ENCODE measurements around the gene LCP2. TPM values are rescaled to one million over a fixed set of nuclear protein-coding genes. Genes with fewer than 3 reads are reported as not detected.

The LCP2 gene
- total and polyA plus RNA-seq, 2 donors (not counting 1 experiment from before 2014, with no cell fraction given), result 11.7 to 13.9 TPM

DNA sequence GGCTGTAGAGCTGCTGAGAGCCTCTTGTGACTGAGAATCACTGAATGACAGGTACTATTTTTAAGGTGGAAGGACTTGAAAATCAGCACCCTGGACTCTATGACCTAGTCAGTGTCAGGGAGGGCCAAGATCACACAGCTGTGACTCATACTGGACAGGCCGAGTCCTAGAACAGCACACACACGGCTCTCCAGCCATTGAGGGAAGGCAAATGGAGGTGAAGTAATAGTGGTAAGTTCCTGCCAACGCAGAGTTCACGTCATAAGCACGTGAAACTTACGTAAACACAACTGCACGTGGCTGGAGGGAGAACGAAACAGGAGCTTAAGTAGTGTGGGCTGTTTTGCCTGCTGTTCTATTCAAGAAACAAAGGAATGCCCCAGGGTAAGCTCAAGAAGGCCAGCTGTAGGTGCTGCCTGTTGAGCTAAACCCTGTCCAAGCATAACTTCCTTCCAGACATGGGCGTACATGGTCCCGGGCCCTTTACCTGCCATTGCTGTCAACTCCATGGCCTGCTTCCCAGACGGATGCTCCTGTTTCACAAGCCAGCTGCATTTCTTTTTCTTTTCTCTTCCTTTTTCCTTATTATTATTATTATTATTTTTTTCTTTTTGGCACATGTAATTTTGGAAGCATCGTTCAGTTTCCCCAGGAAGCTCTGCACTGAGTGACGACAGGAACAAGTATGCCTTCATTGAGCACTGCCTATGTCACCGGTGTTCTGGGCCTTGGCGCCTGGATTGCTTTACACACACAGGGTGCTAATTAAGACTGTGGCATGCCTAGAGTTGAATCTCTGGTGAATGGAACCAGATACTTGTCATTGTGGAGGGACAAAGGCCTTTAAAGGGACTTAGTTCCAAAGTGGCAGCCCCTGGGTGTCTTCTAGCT lies 10.2 kb upstream of the LCP2 start:
- Histone ChIP-seq H3K79me2 (ENCODE audit: control insufficient read depth, insufficient read depth, low read length) (no peaks in the 10 kb centered on the region), H3K36me3 (replicated peaks in 1 of 2; ENCODE audit: control extremely low read depth in 1 of 2, control insufficient read depth in 1 of 2, extremely low read depth in 1 of 2, insufficient read depth in 2 of 2, low read length in 1 of 2) (no peaks in the 10 kb centered on the region), H3K4me1 (ENCODE audit: control insufficient read depth in 2 of 2, insufficient read depth in 2 of 2, low read length in 2 of 2) (peaks cover 22 to 23% of the 10 kb centered on the region in 2 donors), H3K4me3 (ENCODE audit: control extremely low read depth in 1 of 5, extremely low read depth in 1 of 5, insufficient read depth in 1 of 5, low read depth in 2 of 5, low read length in 4 of 5) (no peak overlapping the region), H3K4me2 (replicated peaks; ENCODE audit: low read depth, low read length, poor library complexity, severe bottlenecking) (no peak overlapping the region), H4K20me1 (ENCODE audit: control insufficient read depth, insufficient read depth, low read length, poor library complexity, severe bottlenecking) (no peaks in the 10 kb centered on the region), H3K27me3 (replicated peaks in 1 of 4; ENCODE audit: control extremely low read depth in 1 of 4, control insufficient read depth in 3 of 4, insufficient read depth in 4 of 4, low read length in 3 of 4) (peaks cover 0 to 14% (median 0%) of the 10 kb centered on the region in 4 experiments), H3K9ac (ENCODE audit: low read length) (no peak overlapping the region), H2AFZ (ENCODE audit: insufficient read depth, low read depth, low read length, poor library complexity, severe bottlenecking) (no peak overlapping the region), H3K27ac (ENCODE audit: low read length in 2 of 2) (no peak overlapping the region), H3K9me3 (ENCODE audit: control extremely low read depth in 1 of 3, control insufficient read depth in 2 of 3, insufficient read depth in 1 of 3, low read length in 2 of 3) (no peaks in the 10 kb centered on the region)
- Mint-ChIP-seq H3K27me3 (peaks cover 25% of the 10 kb centered on the region), H3K4me3 (no peak overlapping the region), H3K27ac (no peak overlapping the region), H3K4me1 (peaks cover 26% of the 10 kb centered on the region), H3K9me3 (ENCODE audit: insufficient read depth) (no peaks in the 10 kb centered on the region)
- ATAC-seq (ENCODE audit: low read depth) (no peak), DNase-seq (peak; percentile 10)
- TF ChIP-seq EZH2 (IDR thresholded peaks at IDR 0.05; ENCODE audit: borderline replicate concordance, insufficient read depth, low read depth, low read length, poor library complexity, severe bottlenecking), result no peak
- TF ChIP-seq, protein P1, sequence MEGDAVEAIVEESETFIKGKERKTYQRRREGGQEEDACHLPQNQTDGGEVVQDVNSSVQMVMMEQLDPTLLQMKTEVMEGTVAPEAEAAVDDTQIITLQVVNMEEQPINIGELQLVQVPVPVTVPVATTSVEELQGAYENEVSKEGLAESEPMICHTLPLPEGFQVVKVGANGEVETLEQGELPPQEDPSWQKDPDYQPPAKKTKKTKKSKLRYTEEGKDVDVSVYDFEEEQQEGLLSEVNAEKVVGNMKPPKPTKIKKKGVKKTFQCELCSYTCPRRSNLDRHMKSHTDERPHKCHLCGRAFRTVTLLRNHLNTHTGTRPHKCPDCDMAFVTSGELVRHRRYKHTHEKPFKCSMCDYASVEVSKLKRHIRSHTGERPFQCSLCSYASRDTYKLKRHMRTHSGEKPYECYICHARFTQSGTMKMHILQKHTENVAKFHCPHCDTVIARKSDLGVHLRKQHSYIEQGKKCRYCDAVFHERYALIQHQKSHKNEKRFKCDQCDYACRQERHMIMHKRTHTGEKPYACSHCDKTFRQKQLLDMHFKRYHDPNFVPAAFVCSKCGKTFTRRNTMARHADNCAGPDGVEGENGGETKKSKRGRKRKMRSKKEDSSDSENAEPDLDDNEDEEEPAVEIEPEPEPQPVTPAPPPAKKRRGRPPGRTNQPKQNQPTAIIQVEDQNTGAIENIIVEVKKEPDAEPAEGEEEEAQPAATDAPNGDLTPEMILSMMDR (IDR thresholded peaks at IDR 0.05), result no peak
- CTCF ChIA-PET, result interaction anchor here (0.8 to 3.2 kb wide), 5 partner anchors 10 to 42 kb away, joined by 3 to 15 read pairs (median 5); partner anchors contain the start of gene LCP2
- WGBS (ENCODE audit: insufficient coverage), result 97% methylated on average over 14 of the region's 15 CpGs
- POLR2A ChIA-PET, result no interaction called here
- intact Hi-C loops (cut with micrococcal nuclease), result no loop called here

DNA sequence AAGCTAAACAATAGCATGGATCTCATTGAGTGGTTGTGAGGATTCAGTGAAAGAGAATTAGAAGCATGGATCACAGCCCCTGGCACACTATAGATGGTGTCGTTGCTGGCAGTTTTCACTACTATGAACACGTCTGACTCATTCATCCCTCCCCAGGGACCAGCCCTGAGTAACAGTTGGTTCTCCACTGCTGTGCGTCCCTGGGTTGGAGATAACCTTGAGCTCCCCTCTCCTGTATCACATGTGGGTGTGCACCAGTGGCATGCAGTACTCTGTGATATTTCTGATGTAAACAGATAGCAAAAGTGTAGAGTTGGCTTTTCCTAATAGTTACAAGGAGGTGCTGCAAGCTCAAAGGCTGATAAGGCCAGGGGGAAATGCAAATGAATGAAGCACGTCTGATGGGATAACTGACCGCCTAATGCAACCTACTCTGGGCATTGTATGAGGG lies 8.8 kb upstream of the LCP2 start:
- peaks cover 27% of the 10 kb centered on the region for H3K4me1 Mint-ChIP-seq
- no peak overlapping the region for H3K27ac Mint-ChIP-seq
- H3K27me3 Mint-ChIP-seq, result peaks cover 13% of the 10 kb centered on the region
- no peak for TF ChIP-seq EZH2 (IDR thresholded peaks at IDR 0.05; ENCODE audit: borderline replicate concordance, insufficient read depth, low read depth, low read length, poor library complexity, severe bottlenecking)
- TF ChIP-seq, protein P1 (IDR thresholded peaks at IDR 0.05), result no peak
- ChIA-PET CTCF (interaction anchor here (0.7 to 3.2 kb wide), 2 partner anchors 12 to 39 kb away, joined by 5 to 15 read pairs; no protein-coding TSS in a partner anchor), POLR2A (no interaction called here)
- H3K4me3 Mint-ChIP-seq, result no peak overlapping the region
- no peak overlapping the region for H3K9ac ChIP-seq (ENCODE audit: low read length)
- H3K4me3 ChIP-seq (ENCODE audit: control extremely low read depth in 1 of 5, extremely low read depth in 1 of 5, insufficient read depth in 1 of 5, low read depth in 2 of 5, low read length in 4 of 5), result no peak overlapping the region
- H3K4me1 ChIP-seq (ENCODE audit: control insufficient read depth in 2 of 2, insufficient read depth in 2 of 2, low read length in 2 of 2), result peaks cover 19 to 20% of the 10 kb centered on the region in 2 donors
- H3K9me3 ChIP-seq (ENCODE audit: control extremely low read depth in 1 of 3, control insufficient read depth in 2 of 3, insufficient read depth in 1 of 3, low read length in 2 of 3), result no peaks in the 10 kb centered on the region
- H3K4me2 ChIP-seq (replicated peaks; ENCODE audit: low read depth, low read length, poor library complexity, severe bottlenecking), result no peak overlapping the region
- H3K27me3 ChIP-seq (replicated peaks in 1 of 4; ENCODE audit: control extremely low read depth in 1 of 4, control insufficient read depth in 3 of 4, insufficient read depth in 4 of 4, low read length in 3 of 4), result peaks cover 0 to 9% (median 0%) of the 10 kb centered on the region in 4 experiments
- H3K9me3 Mint-ChIP-seq (ENCODE audit: insufficient read depth), result no peaks in the 10 kb centered on the region
- DNase-seq (no peak), ATAC-seq (ENCODE audit: low read depth) (peak; percentile 61)
- intact Hi-C loops (cut with micrococcal nuclease), result no loop called here
- no peak overlapping the region for H2AFZ ChIP-seq (ENCODE audit: insufficient read depth, low read depth, low read length, poor library complexity, severe bottlenecking)
- H3K36me3 ChIP-seq (replicated peaks in 1 of 2; ENCODE audit: control extremely low read depth in 1 of 2, control insufficient read depth in 1 of 2, extremely low read depth in 1 of 2, insufficient read depth in 2 of 2, low read length in 1 of 2), result no peaks in the 10 kb centered on the region
- WGBS (ENCODE audit: insufficient coverage), result 51% methylated on average over 4 of the region's 5 CpGs
- no peaks in the 10 kb centered on the region for H4K20me1 ChIP-seq (ENCODE audit: control insufficient read depth, insufficient read depth, low read length, poor library complexity, severe bottlenecking)
- H3K79me2 ChIP-seq (ENCODE audit: control insufficient read depth, insufficient read depth, low read length), result no peaks in the 10 kb centered on the region
- H3K27ac ChIP-seq (ENCODE audit: low read length in 2 of 2), result no peak overlapping the region

Data from B cell (primary cell).